Mesodermal cell (in vitro differentiated cells): Measurements from ENCODE around the gene FBXW4. TPM values are rescaled to one million over a fixed set of nuclear protein-coding genes. Genes with fewer than 3 reads are reported as not detected.

Experiments used
- H3K27ac ChIP-seq: 2 replicates; pipeline ENCODE4 v1.7.0; 2013; ENCODE audit warnings: mild to moderate bottlenecking, low read depth, low read length, moderate library complexity; ENCODE audit not compliant: severe bottlenecking
- H3K36me3 ChIP-seq: 2 replicates; pipeline ENCODE4 v1.7.1; 2013; ENCODE audit warnings: mild to moderate bottlenecking, low read length, moderate library complexity; ENCODE audit not compliant: control insufficient read depth, insufficient read depth
- H3K4me1 ChIP-seq: one replicate; pipeline ENCODE4 v1.7.1; 2013; ENCODE audit warnings: mild to moderate bottlenecking, low read length; ENCODE audit not compliant: insufficient read depth, control insufficient read depth, poor library complexity, severe bottlenecking
- H3K4me3 ChIP-seq: 2 replicates; pipeline ENCODE4 v1.7.0; 2013; ENCODE audit warnings: low read length, control low read depth, mild to moderate bottlenecking; ENCODE audit not compliant: insufficient read depth, poor library complexity, severe bottlenecking; ENCODE audit errors: extremely low read depth
- H3K9me3 ChIP-seq: 2 replicates; pipeline ENCODE4 v1.7.1; 2013; ENCODE audit warnings: mild to moderate bottlenecking, low read length, moderate library complexity; ENCODE audit not compliant: control insufficient read depth
- WGBS, 2 experiments: methylation state at CpG; one replicate each; pipeline ENCODE4 v1.1.5; 2013; ENCODE audit warnings: missing lambda C conversion rate in 2 of 2; ENCODE audit not compliant: insufficient coverage in 2 of 2; 5-methylcytosine and 5-hydroxymethylcytosine counted together
- polyA plus RNA-seq, 2 experiments: library from polyadenylated mRNA; stranded (reverse); fragments of 50-300 nt; gene quantifications; one replicate each; pipeline ENCODE4 v1.2.3, GENCODE V29; 2013

FBXW4 gene
- 13.0 TPM for polyA plus RNA-seq (2013, experiment 1 of 2)
- 12.0 TPM for polyA plus RNA-seq (2013, experiment 2 of 2)

GRCh38 chr10:101694674-101695403 is at the start of gene FBXW4:
Gene FBXW4 (minus strand): TSS chr10:101695170. CDS start chr10:101695105, 65 bp downstream.
- 6 to 10% methylated on average over 40 to 49 of the region's 70 CpGs for WGBS, 2 experiments
- peaks cover 11% of the 10 kb centered on the region for H3K4me1 ChIP-seq
- H3K27ac ChIP-seq: peak within 1 kb of the TSS; percentile 81
- H3K36me3 ChIP-seq: no peaks in the 10 kb centered on the region
- no peaks in the 10 kb centered on the region for H3K9me3 ChIP-seq
- peak within 1 kb of the TSS; percentile 66 for H3K4me3 ChIP-seq

DNA sequence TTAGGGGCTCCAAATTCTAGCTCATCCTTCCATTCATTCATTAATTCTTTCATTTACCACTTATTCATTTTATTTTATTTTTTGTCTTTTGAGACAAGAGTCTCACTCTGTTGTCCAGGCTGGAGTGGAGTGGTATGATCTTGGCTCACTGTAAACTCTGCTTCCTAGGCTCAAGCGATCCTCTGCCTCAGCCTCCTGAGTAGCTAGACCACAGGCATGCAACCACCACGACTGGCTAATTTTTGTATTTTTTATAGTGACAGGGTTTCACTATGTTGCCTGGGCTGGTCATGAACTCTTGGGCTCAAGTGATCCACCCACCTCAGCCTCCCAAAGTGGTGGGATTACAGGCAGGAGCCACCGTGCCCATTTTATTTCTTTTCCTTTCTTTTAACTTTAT is 49.3 kb upstream of the FBXW4 start:
- WGBS, 2 experiments: 90% methylated on average over 2 of the region's 3 CpGs; no CpG with 5 or more reads in 1 of the 2 experiments
- no peak overlapping the region for H3K4me3 ChIP-seq
- no peaks in the 10 kb centered on the region for H3K9me3 ChIP-seq
- H3K27ac ChIP-seq: no peak overlapping the region
- no peaks in the 10 kb centered on the region for H3K36me3 ChIP-seq
- peaks cover 10% of the 10 kb centered on the region for H3K4me1 ChIP-seq

GRCh38 chr10:101741938-101742337 is 47.0 kb upstream of the FBXW4 start:
- Histone ChIP-seq H3K36me3 (no peaks in the 10 kb centered on the region), H3K27ac (no peak overlapping the region), H3K4me3 (no peak overlapping the region), H3K9me3 (no peaks in the 10 kb centered on the region), H3K4me1 (no peaks in the 10 kb centered on the region)
- WGBS, 2 experiments: 50 to 89% methylated on average over 1 to 2 of the region's 2 CpGs

- no peaks in the 10 kb centered on the region for H3K9me3 ChIP-seq
- 64 to 76% methylated on average over 2 of the region's 3 CpGs for WGBS, 2 experiments
- no peak overlapping the region for H3K4me3 ChIP-seq
- H3K27ac ChIP-seq: no peak overlapping the region
- H3K4me1 ChIP-seq: no peaks in the 10 kb centered on the region
- no peaks in the 10 kb centered on the region for H3K36me3 ChIP-seq
Observed at GRCh38 chr10:101736666-101737065, 41.7 kb upstream of the FBXW4 start.

DNA sequence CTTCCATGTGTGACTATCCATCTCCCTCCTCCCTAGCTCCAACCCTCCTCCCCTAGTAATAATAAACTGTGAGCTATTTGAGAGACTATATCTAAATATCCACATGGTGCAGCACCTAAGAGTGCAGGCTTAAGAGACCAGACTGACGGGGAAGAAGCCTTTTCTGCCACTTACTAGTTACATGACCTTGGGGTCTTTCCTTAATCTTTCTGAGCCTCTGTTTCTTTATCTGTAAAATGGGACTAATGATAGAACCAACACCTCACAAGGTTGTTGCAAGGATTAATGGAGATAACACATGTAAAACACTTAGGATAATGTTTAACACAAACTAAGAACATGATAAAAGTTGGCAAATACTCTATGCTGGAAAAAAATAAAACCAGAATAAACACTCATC is 37.1 kb upstream of the FBXW4 start:
- Histone ChIP-seq H3K36me3 (no peaks in the 10 kb centered on the region), H3K9me3 (no peaks in the 10 kb centered on the region), H3K27ac (no peak overlapping the region), H3K4me1 (no peaks in the 10 kb centered on the region), H3K4me3 (no peak overlapping the region)
- 67 to 80% methylated on average over 1 of the region's 1 CpG for WGBS, 2 experiments

GRCh38 chr10:101726115-101726387 is 31.1 kb upstream of the FBXW4 start:
- WGBS, 2 experiments: 78 to 100% methylated on average over 1 to 2 of the region's 2 CpGs
- Histone ChIP-seq H3K4me3 (no peak overlapping the region), H3K9me3 (no peaks in the 10 kb centered on the region), H3K4me1 (no peaks in the 10 kb centered on the region), H3K36me3 (no peaks in the 10 kb centered on the region), H3K27ac (no peak overlapping the region)

DNA sequence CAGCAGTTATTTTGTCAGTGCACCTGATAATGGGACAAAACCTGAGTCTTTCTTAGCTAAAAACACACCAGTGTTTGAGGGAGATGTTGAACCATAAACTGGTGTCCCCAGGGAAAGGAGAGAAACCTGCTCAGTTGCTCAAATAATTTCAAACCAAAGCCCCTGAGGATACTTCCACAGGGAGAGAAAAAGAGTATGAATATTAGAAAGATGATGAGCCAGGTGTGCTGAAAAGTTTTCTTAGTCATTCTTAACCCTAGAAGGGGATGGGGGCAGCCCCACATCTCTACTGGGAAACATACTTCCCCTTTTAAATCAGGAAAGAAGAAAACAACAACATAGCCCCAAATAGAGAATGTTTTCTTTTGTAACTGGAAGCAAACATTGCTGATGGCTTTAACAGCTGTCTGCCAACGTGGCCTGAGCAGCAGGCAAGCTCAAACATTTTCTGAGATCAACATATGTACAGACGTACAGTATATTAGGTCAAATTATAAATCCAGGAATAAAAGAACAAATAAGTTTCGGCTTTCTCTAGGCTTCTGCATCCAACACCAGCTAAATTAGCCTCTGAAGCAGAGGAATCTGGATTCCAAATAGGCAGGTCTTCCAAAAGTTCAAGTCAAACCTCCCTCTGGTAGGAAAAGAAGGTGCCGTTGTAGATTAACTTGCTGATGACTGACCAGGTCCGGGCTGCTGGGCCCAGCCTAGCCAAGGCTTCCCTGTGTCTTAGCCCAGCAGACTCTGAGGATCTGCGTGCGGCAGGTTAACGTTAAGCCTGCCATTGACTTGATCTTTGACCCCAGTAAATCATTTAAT is 30.5 kb upstream of the FBXW4 start:
- 81 to 85% methylated on average over 3 to 7 of the region's 8 CpGs for WGBS, 2 experiments
- no peak overlapping the region for H3K4me3 ChIP-seq
- no peak overlapping the region for H3K27ac ChIP-seq
- no peaks in the 10 kb centered on the region for H3K9me3 ChIP-seq
- no peaks in the 10 kb centered on the region for H3K4me1 ChIP-seq
- no peaks in the 10 kb centered on the region for H3K36me3 ChIP-seq

DNA sequence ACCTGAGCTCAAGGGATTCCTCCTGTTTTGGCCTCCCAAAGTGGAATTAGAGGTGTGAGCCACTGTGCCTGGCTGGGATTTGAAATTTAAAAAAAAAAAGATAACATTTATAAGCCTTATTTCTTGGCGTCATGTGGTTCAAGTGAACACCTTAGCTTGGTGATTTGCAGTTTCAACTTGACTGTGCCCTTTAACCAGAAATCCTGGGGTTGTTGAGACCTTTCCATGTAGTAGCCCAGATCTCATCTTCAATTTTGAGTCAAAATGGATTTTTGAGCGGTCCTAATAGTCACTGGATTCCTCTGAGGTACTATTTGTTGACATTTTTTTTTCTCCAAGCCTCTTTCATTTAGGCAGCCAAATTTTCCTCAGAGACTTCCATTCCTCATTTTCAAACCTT is 29.5 kb upstream of the FBXW4 start:
- Histone ChIP-seq H3K36me3 (no peaks in the 10 kb centered on the region), H3K9me3 (no peaks in the 10 kb centered on the region), H3K4me3 (no peak overlapping the region), H3K27ac (no peak overlapping the region), H3K4me1 (no peaks in the 10 kb centered on the region)
- WGBS, 2 experiments: 80 to 100% methylated on average over 1 to 2 of the region's 2 CpGs

DNA sequence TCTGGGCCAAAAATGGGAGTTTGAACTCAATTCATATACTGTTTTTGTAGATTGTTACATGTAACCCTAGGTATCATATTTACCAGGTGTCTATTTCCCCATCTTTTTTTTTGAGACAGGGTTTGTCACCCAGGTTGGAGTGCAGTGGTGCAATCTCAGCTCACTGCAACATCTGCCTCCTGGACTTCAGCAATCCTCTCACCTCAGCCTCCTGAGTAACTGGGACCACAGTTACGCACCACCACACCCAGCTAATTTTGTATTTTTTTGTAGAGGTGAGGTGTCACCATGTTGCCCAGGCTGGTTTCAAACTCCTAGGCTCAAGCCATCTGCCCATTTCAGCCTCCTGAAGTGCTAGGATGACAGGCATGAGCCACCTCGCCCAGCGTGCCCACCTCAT is 28.2 kb upstream of the FBXW4 start:
- Histone ChIP-seq H3K36me3 (no peaks in the 10 kb centered on the region), H3K4me1 (no peaks in the 10 kb centered on the region), H3K9me3 (no peaks in the 10 kb centered on the region), H3K27ac (no peak overlapping the region), H3K4me3 (no peak overlapping the region)
- WGBS, 2 experiments: 76 to 93% methylated on average over 2 of the region's 3 CpGs

DNA sequence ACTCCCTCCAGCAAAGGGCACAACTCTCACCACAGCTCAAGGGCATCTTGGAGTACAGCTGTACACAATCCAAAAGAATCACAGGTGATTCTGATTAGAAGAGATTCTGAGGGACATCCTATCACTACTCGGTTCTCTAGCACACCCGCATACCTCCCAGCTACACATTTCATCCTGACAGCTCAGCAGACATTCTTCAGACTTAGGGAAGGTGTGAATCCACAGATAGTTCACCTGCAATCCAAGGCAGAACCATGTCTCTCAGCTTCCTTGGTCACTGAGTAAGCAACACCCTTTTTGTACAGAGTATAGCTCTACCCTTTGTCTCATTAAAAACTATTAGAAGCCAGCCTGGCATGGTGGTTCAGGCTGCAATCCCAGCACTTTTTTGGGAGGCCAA is 26.8 kb upstream of the FBXW4 start:
- Histone ChIP-seq H3K4me1 (no peaks in the 10 kb centered on the region), H3K36me3 (no peaks in the 10 kb centered on the region), H3K4me3 (no peak overlapping the region), H3K9me3 (no peaks in the 10 kb centered on the region), H3K27ac (no peak overlapping the region)
- 95% methylated on average over 2 of the region's 2 CpGs; no CpG with 5 or more reads in 1 of the 2 experiments for WGBS, 2 experiments
